GM19351 (cell line): ENCODE measurements around the gene BLOC1S2.
"Not testable (repeated sequence)": the region's sequence is repeated elsewhere in the genome, so short reads cannot be mapped to it uniquely, and the experiment has no call there.

Experiments used
- ATAC-seq: cut with Tn5 transposase; IDR thresholded peaks from one replicate; pipeline ENCODE4 v1.9.1; 2021; ENCODE audit warnings: mild to moderate bottlenecking, moderate library complexity; ENCODE audit not compliant: unreplicated experiment

The BLOC1S2 gene

GRCh38 chr10:100286051-100287033, at the start of gene BLOC1S2:
Gene BLOC1S2, minus strand, starts transcription at chr10:100286680. Its CDS starts 21 bp downstream, at chr10:100286659.
- peak; percentile 89 for ATAC-seq

DNA sequence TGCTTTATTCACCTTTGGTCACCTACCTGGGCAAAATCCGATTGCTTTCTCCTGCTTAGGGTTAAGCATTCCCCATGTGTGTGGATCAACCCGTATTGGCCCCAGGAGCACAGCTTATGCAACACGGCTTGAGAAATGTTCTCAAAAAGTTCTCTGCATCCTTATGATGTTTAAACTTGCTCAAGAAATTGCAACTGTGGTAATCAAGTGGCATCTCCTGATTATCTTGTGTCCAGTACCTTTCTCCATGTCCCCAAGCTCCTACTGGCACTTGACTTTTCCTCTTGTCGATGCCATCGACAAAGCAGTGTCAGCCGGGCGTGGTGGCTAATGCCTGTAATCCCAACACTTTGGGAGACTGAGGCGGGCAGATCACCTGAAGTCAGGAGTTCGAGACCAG, 48.3 kb upstream of the BLOC1S2 start:
- ATAC-seq: no peak

DNA sequence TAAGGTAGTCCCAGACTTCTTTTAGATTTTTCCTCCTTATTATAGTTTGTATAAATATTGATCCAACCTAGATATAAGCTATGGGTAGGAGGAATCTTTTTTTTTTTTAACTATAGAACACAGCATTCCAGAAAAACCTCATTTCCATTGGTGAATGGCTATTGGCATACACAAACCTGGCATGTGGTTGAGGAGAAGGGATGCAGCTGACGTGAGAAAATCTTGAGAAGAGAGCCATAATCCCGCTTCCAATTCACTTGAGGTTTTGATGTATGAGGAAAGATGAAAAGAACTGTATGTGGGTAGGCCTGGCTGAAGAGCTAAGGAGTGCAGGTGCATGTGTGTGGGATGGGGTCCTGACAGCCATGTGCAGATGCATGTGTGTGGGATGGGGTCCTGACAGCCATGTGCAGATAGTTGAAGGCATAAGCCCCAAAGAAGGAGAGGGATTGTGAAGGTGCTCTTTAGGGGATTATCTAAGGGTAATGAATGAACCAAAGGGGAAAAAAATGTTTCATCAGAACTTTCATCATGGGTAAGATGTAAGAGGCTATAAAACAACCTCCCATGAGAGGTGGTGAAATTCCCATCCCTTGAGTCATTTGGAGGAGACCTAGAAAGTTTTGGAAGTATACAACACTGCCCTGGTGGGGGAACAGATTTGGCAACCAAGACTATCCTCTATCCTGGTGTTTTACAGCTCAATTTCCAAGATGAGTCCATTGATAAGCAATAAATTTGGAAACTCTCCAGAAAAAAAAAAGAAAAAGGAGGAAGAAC, 47.4 kb upstream of the BLOC1S2 start:
- ATAC-seq: no peak

- no peak for ATAC-seq
These were observed 46.6 kb upstream of the BLOC1S2 start for GRCh38 chr10:100333106-100333505.

GRCh38 chr10:100330079-100330478, 43.6 kb upstream of the BLOC1S2 start, which contains the start of gene PKD2L1:
Gene PKD2L1, minus strand, starts transcription at chr10:100330228. Its CDS starts 125 bp downstream, at chr10:100330103.
- ATAC-seq: no peak

GRCh38 chr10:100328198-100328597, 41.7 kb upstream of the BLOC1S2 start:
- no peak for ATAC-seq

DNA sequence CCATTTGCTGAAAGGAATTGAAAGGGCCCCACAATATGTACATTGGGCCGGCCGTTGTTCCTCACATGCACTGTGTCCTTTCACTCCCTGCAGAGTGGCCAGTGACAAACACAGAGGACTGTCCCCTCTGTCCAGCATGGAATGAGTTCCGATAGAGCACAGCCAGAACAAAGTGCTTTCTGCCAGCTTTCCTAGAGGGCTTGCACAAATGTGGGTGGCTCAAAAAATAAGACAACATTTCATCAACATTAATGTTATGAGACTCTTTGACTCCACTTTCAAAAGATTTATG, 41.2 kb upstream of the BLOC1S2 start:
- ATAC-seq: no peak

DNA sequence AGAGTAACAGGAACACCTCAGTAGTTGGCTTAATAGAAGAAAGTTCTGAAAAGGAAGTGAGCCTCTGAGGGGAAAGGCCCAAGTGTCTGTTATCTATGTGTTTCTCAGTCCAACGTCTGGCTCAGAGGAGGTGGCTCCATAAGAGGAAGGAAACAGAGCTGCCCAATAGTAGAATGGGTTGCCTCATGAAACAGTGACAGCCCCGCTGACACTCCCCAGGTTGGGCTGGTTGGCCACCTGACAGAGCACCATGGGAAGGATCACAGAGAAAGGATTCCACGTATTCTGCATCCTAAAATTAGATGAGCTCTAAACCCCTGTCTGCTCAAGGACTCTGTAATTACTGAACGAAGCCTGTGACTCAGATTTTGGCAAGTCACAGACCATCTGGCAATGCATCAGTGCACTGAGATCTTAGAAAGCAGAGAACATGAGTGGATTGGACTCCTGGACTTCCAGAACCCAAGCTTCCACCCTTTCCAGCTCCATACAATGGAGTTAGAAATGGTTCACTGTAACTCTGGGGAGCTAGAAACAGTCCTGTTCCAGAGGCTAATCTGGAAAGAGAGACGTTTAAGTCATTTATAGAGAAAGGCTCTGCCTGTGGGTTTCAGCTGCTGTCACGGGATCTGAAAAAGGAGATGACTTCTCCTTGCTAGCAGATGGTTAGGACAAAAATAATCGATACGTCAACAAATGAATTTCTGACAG, 40.7 kb upstream of the BLOC1S2 start:
- ATAC-seq: peak; percentile 100

- no peak for ATAC-seq
These were observed 38.7 kb upstream of the BLOC1S2 start for GRCh38 chr10:100325158-100325557.

DNA sequence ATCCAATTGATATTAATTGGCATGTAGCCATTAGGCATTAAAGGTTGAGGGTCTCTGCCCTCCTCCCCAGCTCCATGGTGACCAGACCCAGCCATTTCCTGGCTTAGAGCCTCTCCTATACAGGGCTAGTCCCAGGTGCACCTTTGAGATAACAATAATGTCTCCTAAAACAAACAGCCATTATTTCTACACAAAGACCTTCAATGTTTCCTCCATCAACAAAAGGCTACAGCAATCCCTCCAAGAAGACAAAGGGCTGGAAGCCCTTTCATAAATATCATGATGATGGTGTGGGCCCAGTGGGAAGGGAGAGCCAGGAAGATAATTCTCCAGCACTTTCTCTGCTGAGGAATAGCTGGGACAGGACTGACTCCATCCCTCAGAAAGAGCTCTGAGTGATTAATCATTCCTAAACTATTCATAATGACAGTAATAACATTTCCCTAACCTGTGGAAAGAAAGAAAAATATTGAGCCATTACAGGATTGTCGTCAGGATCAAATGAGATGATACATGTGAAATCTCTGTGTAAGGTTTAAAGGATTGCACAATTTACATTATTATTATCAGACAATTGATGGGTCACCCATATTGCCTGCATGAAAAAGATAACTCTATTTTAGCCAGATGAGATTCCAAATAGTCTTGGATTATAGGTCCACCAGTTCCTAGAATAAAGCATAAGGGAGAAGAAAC, 33.4 kb upstream of the BLOC1S2 start:
- ATAC-seq: no peak

- ATAC-seq: no peak
These were observed 31.7 kb upstream of the BLOC1S2 start for GRCh38 chr10:100318207-100318606.

GRCh38 chr10:100315615-100316014, 29.1 kb upstream of the BLOC1S2 start:
- no peak for ATAC-seq

DNA sequence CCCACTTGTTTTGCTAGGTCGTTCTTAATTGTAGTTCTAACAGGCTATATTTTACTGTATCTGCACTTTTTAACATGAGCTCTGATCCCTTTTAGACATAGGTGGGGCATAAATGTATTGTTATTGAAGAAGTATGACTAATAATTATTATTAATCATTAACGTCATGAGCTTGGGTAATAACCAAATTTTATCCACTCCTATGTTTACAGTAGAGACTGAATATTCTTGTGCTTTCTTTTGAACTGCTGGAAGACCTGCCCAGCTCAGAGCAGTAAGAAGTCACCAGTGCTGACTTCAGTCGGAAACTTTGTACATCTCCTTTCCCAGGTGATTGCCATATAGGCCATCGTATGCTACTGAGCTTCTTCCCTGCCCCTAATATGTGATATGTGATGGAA, 24.8 kb upstream of the BLOC1S2 start:
- ATAC-seq: no peak

DNA sequence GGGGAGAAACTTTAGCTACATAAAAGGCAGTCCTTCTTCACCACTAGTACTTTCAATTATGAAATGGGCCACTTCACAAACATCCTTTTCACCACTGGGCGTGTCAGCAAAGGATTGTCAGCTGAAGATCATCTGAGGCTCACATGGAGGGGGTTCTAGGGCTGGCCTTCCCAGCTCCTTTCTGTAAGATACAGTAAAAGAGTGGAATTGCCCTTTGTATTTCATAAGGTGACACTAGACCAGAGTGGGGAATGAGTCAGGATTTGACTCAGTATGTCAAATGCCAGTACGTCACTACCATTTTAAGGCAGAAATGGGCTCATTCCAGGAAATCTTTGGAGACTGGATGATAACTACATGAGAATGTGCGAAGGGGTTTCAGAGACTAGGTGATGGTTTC, 21.2 kb upstream of the BLOC1S2 start:
- no peak for ATAC-seq

DNA sequence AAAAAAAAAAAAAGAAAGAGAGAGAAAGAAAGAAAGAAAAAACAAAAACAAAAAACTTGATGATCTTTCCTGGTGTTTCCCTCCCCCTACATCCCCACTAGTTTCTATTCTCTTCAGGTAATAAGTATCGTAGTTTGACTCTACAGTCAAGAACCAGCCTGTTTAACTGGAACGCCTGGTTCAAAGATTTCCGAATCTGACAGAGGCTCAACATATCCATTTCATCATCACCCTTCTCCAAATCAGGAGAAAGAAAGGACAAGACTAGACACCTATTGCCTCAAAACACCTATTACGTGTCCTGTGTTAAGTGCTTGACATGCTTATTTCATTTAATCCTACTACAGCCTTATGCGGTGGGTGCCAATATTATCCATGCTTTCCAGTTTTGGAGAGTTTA, 20.4 kb upstream of the BLOC1S2 start:
- ATAC-seq: no peak

DNA sequence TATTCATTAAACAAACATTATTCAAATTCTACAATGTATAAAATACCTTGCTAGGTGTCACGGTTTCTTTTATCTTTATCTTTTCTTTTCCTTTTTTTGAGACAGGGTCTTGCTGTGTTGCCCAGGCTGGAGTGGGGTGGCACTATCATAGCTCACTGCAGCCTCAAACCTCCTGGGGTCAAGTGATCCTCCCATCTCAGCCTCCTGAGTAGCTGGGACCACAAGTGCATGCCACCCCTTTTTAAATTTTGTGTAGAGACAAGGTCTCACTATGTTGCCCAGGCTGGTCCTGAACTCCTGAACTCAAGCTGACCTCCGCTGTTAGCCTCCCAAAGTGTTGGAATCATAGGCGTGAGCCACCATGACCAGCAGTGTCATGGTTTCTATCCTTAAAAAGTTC, 17.9 kb upstream of the BLOC1S2 start:
- ATAC-seq: no peak

GRCh38 chr10:100303724-100304319, 17.3 kb upstream of the BLOC1S2 start:
- ATAC-seq: no peak

DNA sequence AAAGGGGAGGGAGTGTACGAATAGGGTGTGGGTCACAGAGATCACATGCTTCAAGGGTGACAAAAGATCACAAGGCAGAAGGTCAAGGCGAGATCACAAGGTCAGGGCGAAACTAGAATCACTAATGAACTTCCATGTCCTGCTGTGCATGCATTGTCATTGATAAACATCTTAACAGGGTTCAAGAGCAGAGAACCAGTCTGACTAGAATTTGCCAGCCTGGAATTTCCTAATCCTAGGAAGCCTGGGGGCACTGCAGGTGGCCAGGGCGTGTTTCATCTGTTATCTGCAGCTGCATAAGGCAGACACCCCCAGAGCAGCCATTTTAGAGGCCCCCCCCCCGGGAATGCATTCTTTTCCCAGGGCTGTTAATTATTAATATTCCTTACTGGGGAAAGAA, 14.6 kb upstream of the BLOC1S2 start:
- not testable (repeated sequence) for ATAC-seq

DNA sequence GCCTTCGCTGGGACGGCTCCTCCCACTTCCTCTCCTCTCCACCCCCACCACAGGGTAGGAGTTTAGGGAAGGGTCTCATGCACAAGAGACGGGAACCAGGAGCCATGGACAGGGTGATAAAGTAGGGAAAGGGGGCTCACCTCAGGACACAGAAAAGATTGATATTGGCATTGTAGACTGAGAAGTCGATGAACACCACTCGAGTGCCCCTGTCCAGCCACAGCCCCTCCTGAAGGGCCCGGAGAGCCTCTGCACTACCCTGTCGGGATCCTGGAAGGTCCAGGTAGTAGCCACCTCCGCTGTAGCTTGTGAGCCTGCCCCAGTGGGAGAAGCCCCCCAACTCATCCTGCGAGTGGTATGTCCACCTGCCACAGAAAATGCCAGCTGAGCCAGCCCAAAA, 10.8 kb upstream of the BLOC1S2 start:
- ATAC-seq: no peak

- ATAC-seq: no peak
These were observed 6.6 kb upstream of the BLOC1S2 start for GRCh38 chr10:100293066-100293465.
